ENCODE measurements around the gene DIAPH1.

DNA sequence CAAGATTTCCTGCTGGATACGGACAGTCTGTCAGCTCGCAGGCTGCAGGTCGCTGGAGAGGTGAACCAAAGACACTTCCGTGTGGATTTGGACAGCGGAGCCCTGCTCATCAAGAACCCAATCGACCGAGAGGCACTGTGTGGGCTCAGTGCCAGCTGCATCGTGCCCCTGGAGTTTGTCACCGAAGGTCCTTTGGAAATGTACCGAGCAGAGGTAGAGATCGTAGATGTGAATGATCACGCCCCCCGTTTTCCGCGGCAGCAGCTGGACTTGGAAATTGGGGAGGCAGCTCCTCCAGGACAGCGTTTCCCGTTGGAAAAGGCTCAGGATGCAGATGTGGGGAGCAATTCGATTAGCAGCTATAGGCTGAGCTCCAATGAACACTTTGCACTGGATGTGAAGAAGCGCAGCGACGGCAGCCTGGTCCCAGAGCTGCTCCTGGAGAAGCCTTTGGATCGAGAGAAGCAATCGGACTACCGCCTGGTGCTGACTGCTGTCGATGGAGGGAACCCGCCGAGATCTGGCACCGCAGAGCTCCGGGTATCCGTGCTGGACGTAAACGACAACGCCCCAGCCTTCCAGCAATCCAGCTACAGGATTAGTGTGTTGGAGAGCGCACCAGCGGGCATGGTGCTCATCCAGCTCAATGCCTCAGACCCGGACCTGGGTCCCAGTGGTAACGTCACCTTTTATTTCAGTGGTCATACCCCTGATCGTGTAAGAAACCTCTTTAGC, 133.3 kb downstream of the DIAPH1 start:
- TF ChIP-seq CTCF (IDR thresholded peaks at IDR 0.05; ENCODE audit: low read depth, low read length, poor library complexity, severe bottlenecking) (no peak), EZH2phosphoT487 (IDR thresholded peaks at IDR 0.05; ENCODE audit: borderline replicate concordance, low read length) (no peak)

Data from DOHH2 (cell line).